Measurements from ENCODE around the gene FAM53B.
A peak's percentile ranks its signal among the peaks of the same experiment; 100 is the strongest.

The FAM53B gene

DNA sequence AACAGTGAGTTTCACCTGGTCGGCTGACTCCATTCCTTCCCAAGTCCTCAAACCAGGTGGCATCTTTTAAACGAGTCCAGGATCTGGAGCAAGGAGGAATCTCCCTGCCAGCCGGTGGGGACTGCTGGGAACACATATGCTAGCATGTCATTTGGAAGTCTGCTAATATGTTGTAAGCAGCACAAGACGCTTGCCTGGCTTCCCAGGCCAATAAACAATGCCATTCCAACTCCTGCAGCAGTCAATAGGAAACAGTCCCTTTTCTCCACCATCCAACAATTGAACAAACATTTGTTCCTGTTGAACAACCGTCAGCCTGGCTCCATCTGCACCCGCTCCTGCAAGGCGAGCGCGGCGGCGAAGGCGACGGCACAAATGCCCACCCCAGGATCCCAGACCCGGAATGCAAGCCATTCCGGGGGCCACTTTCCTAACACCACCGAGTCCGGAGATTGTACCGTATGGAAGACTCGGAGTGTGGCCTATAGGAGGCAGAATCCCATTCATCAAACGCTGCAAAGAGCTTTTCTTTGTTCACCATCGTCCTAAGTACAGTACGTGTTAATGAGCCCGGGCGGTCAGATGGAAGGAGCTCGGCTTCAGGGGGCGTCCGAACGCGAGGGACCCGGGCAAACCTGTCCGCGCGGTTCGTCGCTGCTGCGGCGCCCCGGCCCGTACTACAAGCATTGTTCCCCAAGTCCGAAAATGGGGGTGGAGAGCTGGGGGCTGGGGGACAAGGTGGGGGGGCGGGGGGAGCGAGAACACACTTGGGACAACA, 1.6 kb downstream of the FAM53B start:
- DNase-seq: peak; percentile 47

- no peak for DNase-seq
These were observed 2.2 kb downstream of the FAM53B start for GRCh38 chr10:124741922-124742412.

GRCh38 chr10:124741281-124741921, 2.8 kb downstream of the FAM53B start:
- peak; percentile 70 for DNase-seq

DNA sequence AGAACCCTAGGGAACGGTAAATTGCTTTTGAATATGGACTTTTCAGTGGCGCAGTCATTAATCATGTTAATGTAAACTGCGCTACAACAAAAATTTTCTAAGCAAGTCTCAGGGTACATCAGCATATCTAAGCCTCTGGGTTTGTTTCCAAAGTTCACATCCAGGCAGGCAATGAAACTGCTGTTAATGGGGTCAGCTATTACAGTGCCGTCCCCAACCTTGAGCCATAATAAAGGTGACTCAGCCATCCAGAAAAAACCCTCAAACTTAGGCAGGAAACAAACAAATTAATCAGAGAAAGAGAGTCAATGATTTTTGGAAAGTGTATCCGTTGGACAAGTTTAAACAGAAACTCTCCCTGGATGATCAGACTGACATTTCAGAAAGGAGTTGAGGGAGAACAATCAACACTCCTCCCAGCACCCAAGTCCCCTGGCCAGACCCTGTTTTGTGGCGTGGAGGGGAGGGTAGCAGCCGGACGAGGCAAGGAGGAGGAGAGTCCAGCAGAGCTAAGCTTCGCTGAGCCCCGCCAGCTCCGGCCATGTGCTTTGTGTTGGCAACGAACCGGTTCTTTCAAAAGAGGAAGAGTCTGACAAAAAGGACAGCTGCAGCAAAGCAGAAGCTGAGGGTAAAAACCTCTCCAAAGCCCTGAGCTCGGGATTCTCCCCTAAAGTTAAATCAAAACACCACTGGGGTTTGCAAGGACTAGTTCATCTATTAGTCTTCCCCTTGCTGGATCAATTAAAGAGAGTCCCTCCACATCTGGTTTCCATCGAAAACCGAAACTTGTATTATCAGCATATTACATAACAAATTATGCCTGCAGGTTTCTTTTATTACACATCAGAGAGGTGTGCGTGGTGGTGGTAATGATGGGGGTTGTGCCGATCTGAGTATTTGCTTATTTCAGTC, 3.6 kb downstream of the FAM53B start:
- DNase-seq: peak; percentile 44

- no peak for DNase-seq
These were observed 4.2 kb downstream of the FAM53B start for GRCh38 chr10:124739986-124740368.

- DNase-seq: no peak
These were observed 4.9 kb downstream of the FAM53B start for GRCh38 chr10:124739119-124739921.

GRCh38 chr10:124738441-124738840, 5.7 kb downstream of the FAM53B start:
- DNase-seq: no peak

DNA sequence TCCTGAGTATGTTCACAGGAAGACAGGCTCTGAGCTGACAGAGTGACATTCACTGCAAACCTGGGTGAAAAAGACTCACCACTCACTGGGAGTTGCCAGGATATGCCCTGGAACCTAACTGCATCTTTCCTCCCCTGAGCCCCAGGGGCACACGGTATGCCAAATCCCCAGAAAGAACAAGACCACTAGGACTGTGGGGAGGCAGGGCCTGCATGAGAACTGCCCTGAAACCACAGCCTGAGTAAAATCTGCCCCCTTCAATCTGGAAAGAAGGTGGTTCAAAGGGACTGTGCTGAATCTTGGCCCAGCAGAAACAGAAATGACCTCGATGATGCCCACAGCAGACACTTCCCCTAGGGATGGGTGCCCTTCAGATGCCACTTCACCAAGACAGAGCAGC, 6.5 kb downstream of the FAM53B start:
- DNase-seq: no peak

GRCh38 chr10:124737221-124737620, 7.0 kb downstream of the FAM53B start:
- no peak for DNase-seq

- DNase-seq: no peak
These were observed 7.6 kb downstream of the FAM53B start for GRCh38 chr10:124736491-124737136.

- no peak for DNase-seq
These were observed 8.5 kb downstream of the FAM53B start for GRCh38 chr10:124735491-124736286.

DNA sequence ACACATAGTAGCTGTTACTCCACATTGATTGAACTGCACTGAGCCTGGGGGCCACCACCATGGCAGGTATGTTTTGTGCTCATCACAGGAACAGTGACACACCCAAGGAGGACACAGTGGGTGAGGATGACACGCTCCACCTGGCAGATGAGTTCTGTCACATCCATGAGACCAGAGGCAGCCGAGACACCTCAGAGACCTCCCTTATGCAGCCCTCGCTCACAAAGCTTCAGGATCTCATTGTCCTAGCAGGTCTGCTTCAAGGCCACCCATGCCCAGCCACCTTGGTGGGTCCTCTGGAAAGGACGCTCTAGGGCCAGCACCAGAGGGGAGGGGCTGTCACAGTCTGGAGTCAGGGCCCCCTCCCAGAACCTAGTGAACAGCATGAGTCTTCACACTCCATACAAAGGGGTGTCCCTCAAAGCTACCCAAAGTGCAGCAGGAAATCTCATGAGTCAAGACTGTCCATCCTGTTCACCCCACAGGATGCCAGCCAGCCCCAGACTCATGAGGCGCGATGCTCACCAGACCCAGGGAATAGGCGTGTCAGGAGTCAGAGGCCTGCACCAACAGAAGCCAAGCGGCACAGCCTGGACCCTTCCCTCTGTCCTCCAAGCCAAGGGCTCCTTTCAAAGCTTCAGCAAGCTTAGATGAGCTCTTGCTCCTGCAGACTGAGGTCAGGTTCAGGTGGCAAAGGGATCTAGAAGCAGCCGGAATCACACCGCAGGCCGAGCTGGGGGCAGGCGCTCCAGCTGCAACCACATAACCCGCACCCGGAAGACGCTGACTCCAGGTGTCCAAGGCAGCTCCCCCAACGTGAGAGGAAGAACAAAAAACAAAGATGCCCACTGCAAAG, 9.6 kb downstream of the FAM53B start:
- no peak for DNase-seq

DNA sequence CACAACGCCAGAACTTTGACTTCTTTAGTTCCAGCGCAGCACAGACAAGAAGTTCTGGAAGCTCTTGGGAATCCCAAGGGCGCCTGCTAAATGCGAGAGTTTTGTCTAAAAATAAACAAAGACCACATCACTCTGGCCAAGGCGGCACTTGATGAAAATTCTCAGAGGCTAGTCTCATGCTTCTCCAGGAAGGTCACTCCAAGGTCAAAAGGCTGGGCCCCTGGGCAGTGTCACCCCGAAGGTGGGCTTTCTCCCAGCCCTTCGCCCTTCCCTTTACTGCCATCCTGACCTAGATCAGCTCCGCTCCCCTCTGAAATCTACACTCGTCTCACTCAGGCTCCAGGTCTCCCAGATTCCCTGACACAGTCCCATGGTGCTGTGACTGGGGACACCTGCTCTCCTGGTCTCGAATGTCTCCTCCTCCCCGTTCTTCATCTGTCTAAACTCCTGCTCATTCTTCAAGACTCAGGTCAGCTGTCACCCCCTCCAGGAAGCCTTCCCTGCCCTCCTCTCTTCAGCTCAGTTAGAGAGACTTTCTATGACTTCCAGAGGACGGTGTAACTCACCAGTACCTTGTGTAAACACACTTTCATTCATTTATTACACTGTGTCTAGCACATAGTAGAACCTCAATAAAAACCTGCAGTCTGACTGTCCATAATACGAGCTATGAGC, 10.5 kb downstream of the FAM53B start:
- DNase-seq: no peak

DNA sequence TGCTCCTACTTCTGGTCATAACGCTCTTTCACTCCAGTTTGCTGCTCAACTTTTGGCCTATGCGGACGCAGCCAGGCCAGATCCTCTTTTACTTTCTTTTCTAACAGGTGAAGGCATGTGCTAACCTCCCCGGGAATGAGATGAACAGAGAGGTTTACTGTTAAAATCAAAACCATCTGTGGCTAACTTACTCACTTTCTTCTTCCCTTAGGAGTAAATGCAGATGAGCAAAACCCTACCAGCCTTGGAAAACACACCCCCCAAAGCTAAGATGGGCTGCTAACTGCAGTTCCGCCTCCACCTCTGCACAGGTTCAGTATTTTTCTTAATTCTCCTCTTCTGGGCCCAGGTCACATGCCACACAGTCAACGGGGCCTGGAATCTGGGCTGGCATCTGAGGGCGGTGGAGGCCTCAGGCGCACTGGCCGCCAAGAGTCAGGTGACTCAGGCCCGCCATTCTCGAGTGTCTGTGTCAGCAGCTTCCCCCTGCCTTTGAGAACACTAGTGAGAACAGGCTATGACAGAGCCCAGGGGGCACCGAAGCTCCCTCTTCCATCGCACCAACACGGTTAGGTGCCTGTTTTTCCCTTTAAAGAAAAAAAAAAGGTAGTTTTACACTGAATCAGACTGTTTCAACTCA, 11.1 kb downstream of the FAM53B start:
- DNase-seq: no peak

DNA sequence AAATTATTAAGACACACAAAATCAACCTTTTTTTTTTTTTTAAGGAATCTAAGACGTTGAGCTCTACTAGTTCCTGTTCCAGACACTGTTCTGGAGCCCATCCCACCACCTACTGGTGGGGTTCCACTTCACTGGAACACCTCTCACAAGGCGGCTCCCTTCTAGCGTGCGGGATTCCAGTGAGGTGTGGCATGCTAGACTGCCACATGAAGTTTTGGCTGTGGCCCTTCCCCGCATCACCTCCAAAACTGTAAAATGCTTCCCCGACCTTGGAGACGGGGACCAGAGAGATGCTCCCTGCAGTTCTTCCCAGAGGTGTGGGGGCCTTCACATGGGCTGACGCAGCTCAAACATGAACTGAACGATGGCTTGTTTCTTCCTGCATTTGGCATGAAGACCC, 12.6 kb downstream of the FAM53B start:
- no peak for DNase-seq

DNA sequence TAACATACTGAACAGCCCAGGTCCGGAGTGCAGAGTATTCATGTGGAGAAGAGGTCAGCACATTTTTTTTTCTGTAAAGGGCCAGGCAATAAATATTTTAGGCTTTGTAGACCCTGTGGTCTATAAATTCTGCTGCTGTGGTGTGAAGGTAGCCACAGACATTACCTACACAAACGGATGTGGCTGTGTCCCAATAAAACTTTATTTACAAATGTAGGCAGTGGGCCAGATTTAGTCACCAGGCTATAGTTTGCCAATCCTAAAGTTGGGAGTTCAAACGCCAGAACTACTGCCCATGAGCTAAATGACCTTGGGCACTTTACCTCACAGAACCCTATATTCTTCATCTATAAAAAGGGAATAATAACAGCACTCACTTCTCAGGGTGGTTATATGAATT, 13.4 kb downstream of the FAM53B start:
- no peak for DNase-seq

- no peak for DNase-seq
These were observed 15.1 kb downstream of the FAM53B start for GRCh38 chr10:124728830-124729661.

Data from DMS153 (cell line).